Mesendoderm (in vitro differentiated cells): ENCODE data around the gene ITGA2B.
"Not testable (repeated sequence)": the region's sequence is repeated elsewhere in the genome, so short reads cannot be mapped to it uniquely, and the experiment has no call there.

Experiments used
- DNase-seq: peaks from one replicate; pipeline ENCODE4 v3.0.0; 2013
- H2AK5ac ChIP-seq: 2 replicates; pipeline ENCODE4 v1.6.1; 2013; ENCODE audit warnings: low read length, inconsistent platforms
- H2BK120ac ChIP-seq: 2 replicates; pipeline ENCODE4 v1.6.1; 2013; ENCODE audit warnings: low read depth, mild to moderate bottlenecking, low read length, moderate library complexity, mixed read lengths
- H2BK15ac ChIP-seq: replicated peaks from 2 replicates; pipeline ENCODE4 v1.6.1; 2013; ENCODE audit warnings: low read depth, mild to moderate bottlenecking, moderate library complexity
- H2BK5ac ChIP-seq: 2 replicates; pipeline ENCODE4 v1.6.1; 2013; ENCODE audit warnings: low read length, inconsistent platforms
- H3K18ac ChIP-seq: 2 replicates; pipeline ENCODE4 v1.6.1; 2013; ENCODE audit warnings: mild to moderate bottlenecking, low read length, mixed read lengths
- H3K23ac ChIP-seq: one replicate; pipeline ENCODE4 v1.6.1; 2013; ENCODE audit warnings: low read length
- H3K27ac ChIP-seq: 2 replicates; pipeline ENCODE4 v1.5.1; 2013; ENCODE audit warnings: low read depth, mild to moderate bottlenecking, inconsistent platforms, low read length, moderate library complexity
- H3K27me3 ChIP-seq: 2 replicates; pipeline ENCODE4 v1.6.1; 2013; ENCODE audit warnings: low read length, control low read depth, mild to moderate bottlenecking, inconsistent platforms; ENCODE audit not compliant: insufficient read depth, poor library complexity
- H3K36me3 ChIP-seq: 2 replicates; pipeline ENCODE4 v1.6.1; 2013; ENCODE audit warnings: low read length, inconsistent platforms; ENCODE audit not compliant: control insufficient read depth, insufficient read depth
- H3K4ac ChIP-seq: one replicate; pipeline ENCODE4 v1.6.1; 2013; ENCODE audit warnings: low read depth, mild to moderate bottlenecking, low read length, moderate library complexity
- H3K4me1 ChIP-seq: 2 replicates; pipeline ENCODE4 v1.6.1; 2013; ENCODE audit warnings: low read depth, low read length, inconsistent platforms; ENCODE audit not compliant: control insufficient read depth
- H3K4me2 ChIP-seq: 2 replicates; pipeline ENCODE4 v1.6.1; 2013; ENCODE audit warnings: low read length
- H3K4me3 ChIP-seq: 2 replicates; pipeline ENCODE4 v1.5.1; 2013; ENCODE audit warnings: mild to moderate bottlenecking, low read length
- H3K56ac ChIP-seq: one replicate; pipeline ENCODE4 v1.6.1; 2013; ENCODE audit warnings: low read length
- H3K79me1 ChIP-seq: 2 replicates; pipeline ENCODE4 v1.6.1; 2013; ENCODE audit warnings: low read length, inconsistent platforms
- H3K79me2 ChIP-seq: 2 replicates; pipeline ENCODE4 v1.6.1; 2013; ENCODE audit warnings: mild to moderate bottlenecking, low read length; ENCODE audit not compliant: control insufficient read depth, insufficient read depth
- H3K9ac ChIP-seq: 2 replicates; pipeline ENCODE4 v1.6.1; 2013; ENCODE audit warnings: low read length, inconsistent platforms
- H4K5ac ChIP-seq: one replicate; pipeline ENCODE4 v1.6.1; 2013; ENCODE audit warnings: low read length
- H4K8ac ChIP-seq: one replicate; pipeline ENCODE4 v1.6.1; 2013; ENCODE audit warnings: low read depth, mild to moderate bottlenecking, control low read depth, low read length, moderate library complexity
- WGBS: extraction: QIAGEN DNeasy Blood & Tissue Kit; methylation state at CpG from one replicate; pipeline ENCODE4 v1.1.7; 2013; ENCODE audit warnings: low lambda C conversion rate, missing lambda C conversion rate; ENCODE audit not compliant: insufficient coverage; ENCODE audit errors: extremely low coverage; 5-methylcytosine and 5-hydroxymethylcytosine counted together

Gene ITGA2B

GRCh38 chr17:44350733-44351226, 38.7 kb downstream of the ITGA2B start:
- H3K18ac ChIP-seq = no peak overlapping the region
- no peaks in the 10 kb centered on the region for H3K79me2 ChIP-seq
- no peak overlapping the region for H3K4ac ChIP-seq
- H3K4me1 ChIP-seq = no peaks in the 10 kb centered on the region
- H3K36me3 ChIP-seq = no peaks in the 10 kb centered on the region
- H3K79me1 ChIP-seq = peaks cover 2% of the 10 kb centered on the region
- no peak overlapping the region for H4K5ac ChIP-seq
- no peak overlapping the region for H3K56ac ChIP-seq
- H3K4me2 ChIP-seq = no peak overlapping the region
- no peak overlapping the region for H3K9ac ChIP-seq
- no CpG with 5 or more reads among the region's 6 CpGs for WGBS
- no peaks in the 10 kb centered on the region for H3K27me3 ChIP-seq
- H3K23ac ChIP-seq = no peak overlapping the region
- DNase-seq = peak; percentile 71
- no peak overlapping the region for H4K8ac ChIP-seq
- H3K4me3 ChIP-seq = no peak overlapping the region
- H2AK5ac ChIP-seq = no peak overlapping the region
- no peak overlapping the region for H2BK5ac ChIP-seq
- H2BK120ac ChIP-seq = no peak overlapping the region
- H3K27ac ChIP-seq = no peak overlapping the region
- no peak overlapping the region for H2BK15ac ChIP-seq

DNA sequence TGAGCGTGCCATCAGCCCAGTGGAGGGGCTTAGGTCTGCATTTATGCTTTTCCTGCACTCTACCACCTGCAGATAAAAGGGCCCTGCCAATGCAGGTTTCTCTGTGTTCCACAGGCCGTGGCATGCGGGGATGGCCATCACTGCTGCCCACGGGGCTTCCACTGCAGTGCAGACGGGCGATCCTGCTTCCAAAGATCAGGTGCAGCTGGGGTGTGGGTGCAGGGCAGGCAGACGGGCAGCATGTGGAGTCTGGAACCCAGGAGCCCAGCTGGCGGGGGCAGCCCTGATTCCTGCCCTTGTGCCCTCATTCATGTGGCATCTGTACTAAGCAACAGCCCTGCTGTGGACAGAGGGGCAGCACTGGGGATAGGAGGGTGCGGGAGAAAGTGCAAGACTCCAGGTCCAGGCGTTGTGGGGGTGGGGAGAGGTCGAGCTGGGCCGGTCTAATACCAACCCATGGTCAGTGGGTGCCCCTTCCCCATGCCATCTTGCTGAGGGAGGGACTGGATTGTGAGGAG, 39.8 kb downstream of the ITGA2B start:
- Histone ChIP-seq H3K56ac (no peak overlapping the region), H3K27me3 (no peaks in the 10 kb centered on the region), H3K9ac (no peak overlapping the region), H4K5ac (no peak overlapping the region), H3K4me2 (no peak overlapping the region), H2AK5ac (no peak overlapping the region), H3K18ac (no peak overlapping the region), H3K79me2 (no peaks in the 10 kb centered on the region), H3K4ac (no peak overlapping the region), H3K4me3 (no peak overlapping the region), H3K36me3 (no peaks in the 10 kb centered on the region), H3K79me1 (peaks cover 2% of the 10 kb centered on the region), H2BK5ac (no peak overlapping the region), H2BK15ac (no peak overlapping the region), H3K4me1 (no peaks in the 10 kb centered on the region), H3K27ac (no peak overlapping the region), H4K8ac (no peak overlapping the region), H3K23ac (no peak overlapping the region), H2BK120ac (no peak overlapping the region)
- no CpG with 5 or more reads among the region's 12 CpGs for WGBS
- no peak for DNase-seq

- H3K4me2 ChIP-seq = no peak overlapping the region
- H2BK5ac ChIP-seq = no peak overlapping the region
- no peak overlapping the region for H2BK15ac ChIP-seq
- no peak overlapping the region for H4K5ac ChIP-seq
- H3K4me3 ChIP-seq = no peak overlapping the region
- no peak overlapping the region for H2BK120ac ChIP-seq
- no peaks in the 10 kb centered on the region for H3K79me2 ChIP-seq
- no peak overlapping the region for H3K56ac ChIP-seq
- no peaks in the 10 kb centered on the region for H3K36me3 ChIP-seq
- H3K9ac ChIP-seq = no peak overlapping the region
- no peak overlapping the region for H3K4ac ChIP-seq
- no CpG with 5 or more reads among the region's 6 CpGs for WGBS
- no peaks in the 10 kb centered on the region for H3K4me1 ChIP-seq
- no peak overlapping the region for H3K27ac ChIP-seq
- H3K79me1 ChIP-seq = peaks cover 2% of the 10 kb centered on the region
- no peak overlapping the region for H3K18ac ChIP-seq
- DNase-seq = no peak
- no peak overlapping the region for H4K8ac ChIP-seq
- H2AK5ac ChIP-seq = no peak overlapping the region
- no peaks in the 10 kb centered on the region for H3K27me3 ChIP-seq
- H3K23ac ChIP-seq = no peak overlapping the region
These were observed 40.5 kb downstream of the ITGA2B start for GRCh38 chr17:44348988-44349364.

DNA sequence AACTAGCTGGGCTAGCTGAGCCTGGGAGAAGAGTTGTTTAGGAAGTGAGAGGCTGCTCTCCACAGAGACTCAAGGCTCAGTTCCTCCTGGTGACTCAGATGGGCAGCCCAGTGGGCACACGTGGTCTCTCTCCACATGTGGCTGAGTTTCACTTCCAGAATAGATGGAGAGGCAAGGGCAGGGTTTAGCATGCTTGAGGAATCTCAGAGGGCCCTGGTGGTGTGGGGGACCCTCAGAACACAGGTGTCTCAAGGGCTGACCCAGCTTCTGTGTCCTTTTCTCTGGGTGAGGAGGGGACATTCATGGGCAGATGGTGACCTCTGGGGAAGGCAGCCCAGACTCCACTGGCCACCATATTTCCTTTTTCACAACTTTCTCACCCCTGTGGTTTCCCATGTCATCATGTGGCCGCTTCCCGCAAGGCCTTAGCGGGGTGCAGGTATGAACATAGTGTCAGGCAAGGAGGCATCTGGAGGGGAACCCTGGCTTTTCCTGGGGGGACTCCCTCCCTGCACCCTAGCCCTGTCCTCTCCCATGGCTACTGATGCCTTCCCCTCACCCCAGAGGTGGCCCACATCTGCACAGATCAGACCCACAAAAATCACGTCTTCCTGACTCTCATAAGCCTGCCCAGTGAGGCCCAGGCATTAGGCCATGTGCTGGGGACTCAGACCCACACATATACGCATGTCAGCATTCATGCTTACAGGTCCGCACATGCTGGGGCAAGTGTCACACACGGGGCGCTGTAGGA, 41.0 kb downstream of the ITGA2B start:
- no peak overlapping the region for H3K4me2 ChIP-seq
- no peak overlapping the region for H3K27ac ChIP-seq
- no peaks in the 10 kb centered on the region for H3K79me2 ChIP-seq
- peaks cover 2% of the 10 kb centered on the region for H3K79me1 ChIP-seq
- no peaks in the 10 kb centered on the region for H3K36me3 ChIP-seq
- no peak overlapping the region for H2BK120ac ChIP-seq
- no peak overlapping the region for H3K9ac ChIP-seq
- H4K8ac ChIP-seq = no peak overlapping the region
- H3K4me3 ChIP-seq = no peak overlapping the region
- no peak overlapping the region for H3K56ac ChIP-seq
- H4K5ac ChIP-seq = no peak overlapping the region
- H3K4me1 ChIP-seq = no peaks in the 10 kb centered on the region
- H2BK5ac ChIP-seq = no peak overlapping the region
- WGBS = no CpG with 5 or more reads among the region's 9 CpGs
- no peak overlapping the region for H2AK5ac ChIP-seq
- H3K27me3 ChIP-seq = no peaks in the 10 kb centered on the region
- H3K23ac ChIP-seq = no peak overlapping the region
- H3K4ac ChIP-seq = no peak overlapping the region
- DNase-seq = no peak
- H2BK15ac ChIP-seq = no peak overlapping the region
- no peak overlapping the region for H3K18ac ChIP-seq

DNA sequence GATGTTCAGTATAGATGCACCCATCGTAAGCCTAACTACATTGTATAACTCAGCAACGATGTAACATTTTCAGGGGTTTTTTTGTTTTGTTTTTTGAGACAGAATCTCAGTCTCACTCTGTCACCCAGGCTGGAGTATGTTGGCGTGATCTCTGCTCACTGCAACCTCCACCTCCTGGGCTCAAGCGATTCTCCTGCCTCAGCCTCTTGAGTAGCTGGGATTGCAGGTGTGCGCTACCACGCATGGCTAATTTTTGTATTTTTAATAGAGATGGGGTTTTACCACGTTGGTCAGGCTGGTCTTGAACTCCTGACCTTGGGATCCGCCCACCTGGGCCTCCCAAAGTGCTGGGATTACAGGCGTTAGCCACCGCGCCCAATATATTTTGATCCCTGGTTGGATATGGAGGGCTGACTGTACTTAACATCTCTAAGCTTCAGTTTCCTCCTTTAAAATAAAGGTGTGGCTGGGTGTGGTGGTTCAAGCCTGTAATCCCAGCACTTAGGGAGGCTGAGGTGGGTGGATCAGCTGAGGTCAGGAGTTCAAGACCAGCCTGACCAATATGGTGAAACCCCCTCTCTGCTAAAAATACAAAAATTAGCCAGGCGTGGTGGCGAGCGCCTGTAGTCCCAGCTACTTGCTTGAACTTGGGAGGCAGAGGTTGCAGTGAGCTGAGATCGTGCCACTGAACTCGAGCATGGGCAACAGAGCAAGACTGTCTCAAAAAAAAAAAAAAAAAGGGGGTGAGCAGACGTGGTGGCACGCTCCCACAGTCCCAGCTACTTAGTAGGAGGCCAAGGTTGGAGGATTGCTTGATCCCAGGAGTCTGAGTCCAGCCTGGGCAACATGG, 42.0 kb downstream of the ITGA2B start:
- WGBS = no CpG with 5 or more reads among the region's 18 CpGs
- not testable (repeated sequence) for H4K8ac ChIP-seq, H3K4me3 ChIP-seq, H2BK120ac ChIP-seq, H3K4me2 ChIP-seq, H3K36me3 ChIP-seq, H3K27me3 ChIP-seq, DNase-seq, H4K5ac ChIP-seq, H3K27ac ChIP-seq, H3K79me1 ChIP-seq, H3K18ac ChIP-seq, H3K23ac ChIP-seq, H3K4me1 ChIP-seq, H3K56ac ChIP-seq, H2BK15ac ChIP-seq, H3K79me2 ChIP-seq, H2AK5ac ChIP-seq, H2BK5ac ChIP-seq, H3K9ac ChIP-seq, H3K4ac ChIP-seq
